Suprapubic skin (tissue), 4 donors: ENCODE data around the gene GNG4.

Experiments used
- EP300 ChIP-seq: sonication (generic); formaldehyde crosslinking; IDR thresholded peaks from one replicate; pipeline ENCODE4 v1.6.1; 2017; ENCODE audit warnings: antibody characterized with exemption
- POLR2A ChIP-seq, 2 donors: fragments of 450-650 bp; IDR thresholded peaks; one replicate each; pipeline ENCODE4 v1.6.1; 2017; ENCODE audit warnings: antibody characterized with exemption in 2 of 2, mild to moderate bottlenecking in 2 of 2, moderate library complexity in 2 of 2
- POLR2AphosphoS5 ChIP-seq, 3 donors: sonication (generic); formaldehyde crosslinking; IDR thresholded peaks; one replicate each; pipeline ENCODE4 v1.6.1; 2017; ENCODE audit warnings: antibody characterized with exemption in 3 of 3
- TF ChIP-seq, protein P1 (sequence below), 2 donors: fragments of 200-600 bp in 1 of 2; fragments of 450-650 bp in 1 of 2; sonication (generic) in 1 of 2; IDR thresholded peaks; one replicate each; pipeline ENCODE4 v1.5.1; 2016 to 2019; ENCODE audit warnings: antibody characterized with exemption in 2 of 2, mild to moderate bottlenecking in 1 of 2, moderate library complexity in 1 of 2

DNA sequence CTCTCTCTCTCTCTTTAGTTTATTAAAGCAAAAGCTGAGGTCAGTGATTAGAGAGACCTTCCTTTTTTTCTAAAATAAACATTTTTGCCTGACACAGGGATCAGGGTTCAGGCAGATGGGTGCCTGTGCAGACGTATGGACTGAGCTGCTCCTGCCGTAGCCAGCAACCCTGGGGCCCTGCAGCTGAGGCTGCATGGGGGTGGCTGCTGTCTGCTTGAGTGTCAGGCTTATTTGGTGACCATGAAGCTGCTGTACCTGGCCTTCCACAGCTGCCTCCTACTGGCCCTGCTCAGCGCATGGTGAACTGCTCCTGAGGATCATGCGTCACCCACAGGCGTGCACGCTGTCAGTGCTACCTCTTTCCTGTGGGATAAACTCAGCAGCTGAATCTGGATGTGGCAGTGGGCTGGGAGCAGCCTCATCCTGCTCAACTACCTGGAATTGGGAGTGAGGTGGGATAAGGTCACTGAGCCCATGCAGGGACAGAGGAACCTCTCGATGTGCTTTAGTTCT is 35.1 kb downstream of the GNG4 start:
- TF ChIP-seq, protein P1, sequence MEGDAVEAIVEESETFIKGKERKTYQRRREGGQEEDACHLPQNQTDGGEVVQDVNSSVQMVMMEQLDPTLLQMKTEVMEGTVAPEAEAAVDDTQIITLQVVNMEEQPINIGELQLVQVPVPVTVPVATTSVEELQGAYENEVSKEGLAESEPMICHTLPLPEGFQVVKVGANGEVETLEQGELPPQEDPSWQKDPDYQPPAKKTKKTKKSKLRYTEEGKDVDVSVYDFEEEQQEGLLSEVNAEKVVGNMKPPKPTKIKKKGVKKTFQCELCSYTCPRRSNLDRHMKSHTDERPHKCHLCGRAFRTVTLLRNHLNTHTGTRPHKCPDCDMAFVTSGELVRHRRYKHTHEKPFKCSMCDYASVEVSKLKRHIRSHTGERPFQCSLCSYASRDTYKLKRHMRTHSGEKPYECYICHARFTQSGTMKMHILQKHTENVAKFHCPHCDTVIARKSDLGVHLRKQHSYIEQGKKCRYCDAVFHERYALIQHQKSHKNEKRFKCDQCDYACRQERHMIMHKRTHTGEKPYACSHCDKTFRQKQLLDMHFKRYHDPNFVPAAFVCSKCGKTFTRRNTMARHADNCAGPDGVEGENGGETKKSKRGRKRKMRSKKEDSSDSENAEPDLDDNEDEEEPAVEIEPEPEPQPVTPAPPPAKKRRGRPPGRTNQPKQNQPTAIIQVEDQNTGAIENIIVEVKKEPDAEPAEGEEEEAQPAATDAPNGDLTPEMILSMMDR (IDR thresholded peaks at IDR 0.05) = no peak
- no peak for TF ChIP-seq POLR2A (IDR thresholded peaks at IDR 0.05)
- TF ChIP-seq EP300 = no peak
- no peak for TF ChIP-seq POLR2AphosphoS5 (IDR thresholded peaks at IDR 0.05)
